A673 (cell line): Measurements from ENCODE around the gene TRIM26. TPM values are rescaled to one million over a fixed set of nuclear protein-coding genes. Genes with fewer than 3 reads are reported as not detected.

Experiments used
- BruUV-seq: library from RNA; stranded (reverse); fragments of 400-500 nt; replicated peaks from 2 replicates; lab custom pipeline; 2021; lab: Mats Ljungman, UMichigan
- CTCF ChIA-PET: fragments of 300-600 bp; sonication (Branson Sonifier 250); formaldehyde crosslinking; loops from one replicate; lab custom pipeline; 2022; ENCODE audit warnings: antibody characterized with exemption; lab: Charles Lee
- POLR2A ChIA-PET: fragments of 300-600 bp; sonication (Branson Sonifier 250); formaldehyde crosslinking; loops from one replicate; lab custom pipeline; 2022; ENCODE audit warnings: antibody characterized with exemption; ENCODE audit not compliant: low non-redundant PET; lab: Charles Lee
- DNase-seq: peaks from one replicate; pipeline ENCODE4 v3.0.0-alpha.2; 2015; ENCODE audit warnings: low spot score
- H3K27ac ChIP-seq: fragments of 200-600 bp; sonication (generic); 2 replicates; pipeline ENCODE4 v1.5.1; 2016; ENCODE audit warnings: mixed run types, low read depth, mild to moderate bottlenecking, mixed read lengths, antibody characterized with exemption, low read length; ENCODE audit not compliant: poor library complexity, severe bottlenecking
- H3K27me3 ChIP-seq: fragments of 200-600 bp; sonication (generic); replicated peaks from 2 replicates; pipeline ENCODE4 v1.6.1; 2017; ENCODE audit warnings: mixed run types, low read depth, mild to moderate bottlenecking, mixed read lengths, antibody characterized with exemption, low read length; ENCODE audit not compliant: insufficient read depth, poor library complexity
- H3K36me3 ChIP-seq: fragments of 200-600 bp; sonication (generic); 2 replicates; pipeline ENCODE4 v1.6.1; 2016; ENCODE audit warnings: mixed run types, mild to moderate bottlenecking, mixed read lengths, antibody characterized with exemption, low read length; ENCODE audit not compliant: insufficient read depth, poor library complexity, severe bottlenecking
- H3K4me1 ChIP-seq: fragments of 200-600 bp; sonication (generic); 2 replicates; pipeline ENCODE4 v1.6.1; 2017; ENCODE audit warnings: mixed run types, mild to moderate bottlenecking, mixed read lengths, antibody characterized with exemption, low read length; ENCODE audit not compliant: insufficient read depth, poor library complexity, severe bottlenecking
- H3K4me3 ChIP-seq: fragments of 200-600 bp; sonication (generic); 2 replicates; pipeline ENCODE4 v1.5.1; 2016; ENCODE audit warnings: low read depth, mixed run types, mild to moderate bottlenecking, mixed read lengths, low read length; ENCODE audit not compliant: poor library complexity, severe bottlenecking
- H3K9me3 ChIP-seq: fragments of 200-600 bp; sonication (generic); 2 replicates; pipeline ENCODE4 v1.6.1; 2016; ENCODE audit warnings: mixed run types, low read depth, mild to moderate bottlenecking, mixed read lengths, antibody characterized with exemption, low read length; ENCODE audit not compliant: poor library complexity, severe bottlenecking
- CTCF ChIP-seq: fragments of 300-800, 200-600 bp; sonication (generic); conservative IDR thresholded peaks from 2 replicates; pipeline ENCODE4 v1.5.1; 2017; ENCODE audit warnings: low read depth, mild to moderate bottlenecking, antibody characterized with exemption, low read length, moderate library complexity, mixed read lengths
- EZH2 ChIP-seq: fragments of 200-600 bp; sonication (generic); IDR thresholded peaks from 2 replicates; pipeline ENCODE4 v1.6.1; 2017; ENCODE audit warnings: borderline replicate concordance, low read depth, mild to moderate bottlenecking, mixed read lengths, antibody characterized with exemption, low read length; ENCODE audit not compliant: poor library complexity, severe bottlenecking
- intact Hi-C: fragments of 100-400 bp; cut with micrococcal nuclease; formaldehyde crosslinking; loops from one replicate; pipeline ENCODE4 v1.10.0; 2022; ENCODE audit not compliant: unreplicated experiment
- total RNA-seq: library from RNA; stranded (reverse); gene quantifications from 2 replicates; pipeline ENCODE4 v1.2.3, GENCODE V29; 2021

The TRIM26 gene
- total RNA-seq, 1 experiment from 2014 or later = 41.3 TPM

GRCh38 chr6:30185846-30186484 lies 27.2 kb downstream of the TRIM26 start:
- no TSS peak for BruUV-seq
- intact Hi-C loops = no loop called here
- CTCF ChIA-PET = no interaction called here

GRCh38 chr6:30184417-30185031 lies 28.7 kb downstream of the TRIM26 start:
- H3K9me3 ChIP-seq = peaks cover 8% of the 10 kb centered on the region
- TF ChIP-seq CTCF = no peak
- no peak for TF ChIP-seq EZH2
- H3K4me1 ChIP-seq = no peaks in the 10 kb centered on the region
- H3K36me3 ChIP-seq = peaks cover 15% of the 10 kb centered on the region
- intact Hi-C loops = no loop called here
- CTCF ChIA-PET = no interaction called here
- H3K27ac ChIP-seq = no peak overlapping the region
- peaks cover under 1% of the 10 kb centered on the region for H3K27me3 ChIP-seq
- no peak overlapping the region for H3K4me3 ChIP-seq
- POLR2A ChIA-PET = no interaction called here
- no peak for DNase-seq
- BruUV-seq = no TSS peak

More at GRCh38 chr6:30185846-30186484, 27.2 kb downstream of the TRIM26 start:
- Histone ChIP-seq H3K36me3 (peaks cover 20% of the 10 kb centered on the region), H3K4me1 (no peaks in the 10 kb centered on the region), H3K4me3 (no peak overlapping the region), H3K27ac (no peak overlapping the region), H3K27me3 (no peaks in the 10 kb centered on the region), H3K9me3 (no peaks in the 10 kb centered on the region)
- POLR2A ChIA-PET = no interaction called here
- no peak for TF ChIP-seq EZH2
- TF ChIP-seq CTCF = no peak
- DNase-seq = no peak

- DNase-seq = no peak
- TF ChIP-seq CTCF = no peak
- TF ChIP-seq EZH2 = no peak
- Histone ChIP-seq H3K9me3 (peaks cover 12% of the 10 kb centered on the region), H3K4me1 (no peaks in the 10 kb centered on the region), H3K4me3 (no peak overlapping the region), H3K36me3 (peaks cover under 1% of the 10 kb centered on the region), H3K27ac (no peak overlapping the region), H3K27me3 (peaks cover 42% of the 10 kb centered on the region)
- no TSS peak for BruUV-seq
- POLR2A ChIA-PET = no interaction called here
- intact Hi-C loops = no loop called here
- CTCF ChIA-PET = no interaction called here
Measured at GRCh38 chr6:30180145-30180544, 33.1 kb downstream of the TRIM26 start.
